MCF 10A (cell line): Measurements from ENCODE around the gene FGF7. TPM values are rescaled to one million over a fixed set of nuclear protein-coding genes. Genes with fewer than 3 reads are reported as not detected.

ENCODE experiments used
- Bru-seq: library from RNA; stranded (reverse); fragments of 400-500 nt; gene quantifications from one replicate; lab custom pipeline; 2021; lab: Mats Ljungman, UMichigan
- BruChase-seq, 2 experiments: library from RNA; stranded (reverse); fragments of 400-500 nt; gene quantifications; one replicate each; lab custom pipeline; 2021; lab: Mats Ljungman, UMichigan
- BruUV-seq: library from RNA; stranded (reverse); fragments of 400-500 nt; replicated peaks from 2 replicates; lab custom pipeline; 2021; lab: Mats Ljungman, UMichigan
- CTCF ChIA-PET: fragments of 300-600 bp; sonication (Branson Sonifier 250); formaldehyde crosslinking; extraction: SDS; loops from one replicate; lab custom pipeline; 2021; ENCODE audit warnings: antibody characterized with exemption, inconsistent platforms; lab: Yijun Ruan, JAX
- POLR2A ChIA-PET: fragments of 300-600, 350-650 bp; sonication (Branson Sonifier 250); formaldehyde crosslinking; extraction: SDS; loops from one replicate; lab custom pipeline; 2020; ENCODE audit warnings: antibody characterized with exemption, inconsistent platforms; lab: Yijun Ruan, JAX
- DNase-seq: peaks from one replicate; pipeline ENCODE4 v3.0.0-alpha.2; 2018; ENCODE audit not compliant: unreplicated experiment
- H3K27ac Mint-ChIP-seq: one replicate; pipeline ENCODE4 v1.8.0; 2022; ENCODE audit warnings: mild to moderate bottlenecking, low read depth, mixed read lengths; ENCODE audit not compliant: unreplicated experiment
- H3K27me3 Mint-ChIP-seq: one replicate; pipeline ENCODE4 v1.8.0; 2022; ENCODE audit warnings: mixed read lengths; ENCODE audit not compliant: insufficient read depth, unreplicated experiment
- H3K36me3 Mint-ChIP-seq: one replicate; pipeline ENCODE4 v1.8.0; 2022; ENCODE audit warnings: mild to moderate bottlenecking, moderate library complexity, mixed read lengths; ENCODE audit not compliant: insufficient read depth, unreplicated experiment
- H3K4me1 Mint-ChIP-seq: one replicate; pipeline ENCODE4 v1.8.0; 2022; ENCODE audit warnings: mixed read lengths; ENCODE audit not compliant: insufficient read depth, unreplicated experiment
- H3K4me3 Mint-ChIP-seq: one replicate; pipeline ENCODE4 v1.8.0; 2022; ENCODE audit warnings: mild to moderate bottlenecking, moderate library complexity, mixed read lengths; ENCODE audit not compliant: unreplicated experiment
- H3K9me3 Mint-ChIP-seq: one replicate; pipeline ENCODE4 v1.8.0; 2022; ENCODE audit warnings: mixed read lengths; ENCODE audit not compliant: unreplicated experiment
- intact Hi-C: fragments of 100-400 bp; cut with micrococcal nuclease; formaldehyde crosslinking; loops from 2 replicates; pipeline ENCODE4 v1.14.1; 2022
- long read RNA-seq: library from polyadenylated mRNA; stranded (forward); transcript quantifications from one replicate; pipeline ENCODE4 v2.0.0, GENCODE V29; 2022
- total RNA-seq: library from RNA; stranded (reverse); gene quantifications from 2 replicates; pipeline ENCODE4 v1.2.3, GENCODE V29; 2022
- TF ChIP-seq, protein P1 (sequence below): fragments of 200-600 bp; IDR thresholded peaks from one replicate; pipeline ENCODE4 v1.8.0; 2022; ENCODE audit warnings: antibody characterized with exemption, mild to moderate bottlenecking; ENCODE audit not compliant: unreplicated experiment

Gene FGF7, protein sequence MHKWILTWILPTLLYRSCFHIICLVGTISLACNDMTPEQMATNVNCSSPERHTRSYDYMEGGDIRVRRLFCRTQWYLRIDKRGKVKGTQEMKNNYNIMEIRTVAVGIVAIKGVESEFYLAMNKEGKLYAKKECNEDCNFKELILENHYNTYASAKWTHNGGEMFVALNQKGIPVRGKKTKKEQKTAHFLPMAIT
- total RNA-seq, result 0.05 and 0.21 TPM in 2 replicates
- Bru-seq, nascent RNA, result percentile 23 among the genes with signal in this experiment
- percentile 40 among the genes with signal in this experiment for BruChase-seq, experiment 1, labeled RNA remaining after a 6-hour chase
- BruChase-seq, experiment 2, labeled RNA remaining after a 2-hour chase, result percentile 41 among the genes with signal in this experiment
- long read RNA-seq, result 0 reads

DNA sequence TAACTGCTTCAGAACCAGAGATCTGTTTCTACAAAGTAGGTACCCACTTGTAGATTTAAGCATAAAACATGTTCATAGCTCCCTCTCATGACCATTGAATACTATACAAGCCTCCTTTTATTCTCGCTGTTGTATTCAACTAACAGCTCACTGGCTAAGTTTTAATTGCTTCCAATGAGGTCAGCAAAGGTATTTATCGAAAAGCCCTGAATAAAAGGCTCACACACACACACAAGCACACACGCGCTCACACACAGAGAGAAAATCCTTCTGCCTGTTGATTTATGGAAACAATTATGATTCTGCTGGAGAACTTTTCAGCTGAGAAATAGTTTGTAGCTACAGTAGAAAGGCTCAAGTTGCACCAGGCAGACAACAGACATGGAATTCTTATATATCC lies at the start of gene FGF7:
TSS of gene FGF7 (plus strand) at position 222 of the 400 bp plus-strand sequence. CDS start 1,056 bp downstream, outside the sequence.
- no peak within 1 kb of the TSS for H3K27ac Mint-ChIP-seq
- no peaks in the 10 kb centered on the region for H3K9me3 Mint-ChIP-seq
- no peaks in the 10 kb centered on the region for H3K36me3 Mint-ChIP-seq
- ChIA-PET CTCF (interaction anchor here (0.6 to 4.0 kb wide), 18 partner anchors 10 to 712 kb away, joined by 3 to 42 read pairs (median 4); no protein-coding TSS in a partner anchor), POLR2A (interaction anchor here (0.5 to 2.3 kb wide), 6 partner anchors 11 to 276 kb away, joined by 3 to 7 read pairs (median 4); partner anchors contain the start of genes COPS2 and GALK2)
- no TSS peak for BruUV-seq
- TF ChIP-seq, protein P1, sequence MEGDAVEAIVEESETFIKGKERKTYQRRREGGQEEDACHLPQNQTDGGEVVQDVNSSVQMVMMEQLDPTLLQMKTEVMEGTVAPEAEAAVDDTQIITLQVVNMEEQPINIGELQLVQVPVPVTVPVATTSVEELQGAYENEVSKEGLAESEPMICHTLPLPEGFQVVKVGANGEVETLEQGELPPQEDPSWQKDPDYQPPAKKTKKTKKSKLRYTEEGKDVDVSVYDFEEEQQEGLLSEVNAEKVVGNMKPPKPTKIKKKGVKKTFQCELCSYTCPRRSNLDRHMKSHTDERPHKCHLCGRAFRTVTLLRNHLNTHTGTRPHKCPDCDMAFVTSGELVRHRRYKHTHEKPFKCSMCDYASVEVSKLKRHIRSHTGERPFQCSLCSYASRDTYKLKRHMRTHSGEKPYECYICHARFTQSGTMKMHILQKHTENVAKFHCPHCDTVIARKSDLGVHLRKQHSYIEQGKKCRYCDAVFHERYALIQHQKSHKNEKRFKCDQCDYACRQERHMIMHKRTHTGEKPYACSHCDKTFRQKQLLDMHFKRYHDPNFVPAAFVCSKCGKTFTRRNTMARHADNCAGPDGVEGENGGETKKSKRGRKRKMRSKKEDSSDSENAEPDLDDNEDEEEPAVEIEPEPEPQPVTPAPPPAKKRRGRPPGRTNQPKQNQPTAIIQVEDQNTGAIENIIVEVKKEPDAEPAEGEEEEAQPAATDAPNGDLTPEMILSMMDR, result no peak
- no peaks in the 10 kb centered on the region for H3K27me3 Mint-ChIP-seq
- no peak for DNase-seq
- intact Hi-C loops, result loop anchor here (5.0 to 10.0 kb wide), 6 partner anchors 199 to 892 kb away; partner anchors contain the start of genes COPS2, DTWD1 and FAM227B
- H3K4me1 Mint-ChIP-seq, result peaks cover 7% of the 10 kb centered on the region
- peak within 1 kb of the TSS; percentile 58 for H3K4me3 Mint-ChIP-seq

DNA sequence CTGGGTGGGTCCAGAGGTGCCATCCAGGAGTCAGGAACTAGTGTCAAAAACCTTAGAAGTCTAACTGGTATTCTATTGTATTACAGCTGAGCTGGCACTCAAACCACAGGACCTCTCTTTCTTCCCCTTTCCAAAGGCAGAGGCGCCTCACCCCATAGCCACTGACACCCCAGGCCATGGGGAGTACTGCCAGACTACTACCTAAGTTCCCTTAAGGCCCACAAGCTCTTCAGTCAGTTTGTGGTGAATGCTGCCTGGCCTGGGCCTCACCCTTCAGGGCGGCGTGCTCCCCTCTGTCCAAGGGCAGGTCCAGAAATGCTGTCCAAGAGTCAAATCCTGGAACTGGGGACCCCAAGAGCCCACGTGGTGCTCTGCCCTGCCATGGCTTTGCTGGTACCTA lies 43.0 kb upstream of the FGF7 start:
- BruUV-seq, result no TSS peak
- ChIA-PET CTCF (interaction anchor here (1.1 kb wide), 1 partner anchor 43 kb away, joined by 3 read pairs; no protein-coding TSS in a partner anchor), POLR2A (no interaction called here)
- H3K36me3 Mint-ChIP-seq, result no peaks in the 10 kb centered on the region
- TF ChIP-seq, protein P1, result no peak
- DNase-seq, result no peak
- no peak overlapping the region for H3K4me3 Mint-ChIP-seq
- no peaks in the 10 kb centered on the region for H3K9me3 Mint-ChIP-seq
- intact Hi-C loops, result loop anchor here (10.0 kb wide), 1 partner anchor 525 kb away; no protein-coding TSS in a partner anchor
- H3K4me1 Mint-ChIP-seq, result peaks cover 6% of the 10 kb centered on the region
- no peaks in the 10 kb centered on the region for H3K27me3 Mint-ChIP-seq
- H3K27ac Mint-ChIP-seq, result no peak overlapping the region

GRCh38 chr15:49380912-49381311 lies 42.1 kb upstream of the FGF7 start:
- H3K4me1 Mint-ChIP-seq, result peaks cover 6% of the 10 kb centered on the region
- H3K27ac Mint-ChIP-seq, result no peak overlapping the region
- no peaks in the 10 kb centered on the region for H3K36me3 Mint-ChIP-seq
- intact Hi-C loops, result no loop called here
- TF ChIP-seq, protein P1, result no peak
- no peaks in the 10 kb centered on the region for H3K9me3 Mint-ChIP-seq
- DNase-seq, result no peak
- no peaks in the 10 kb centered on the region for H3K27me3 Mint-ChIP-seq
- H3K4me3 Mint-ChIP-seq, result no peak overlapping the region
- CTCF ChIA-PET, result interaction anchor here (1.1 kb wide), 1 partner anchor 42 kb away, joined by 3 read pairs; no protein-coding TSS in a partner anchor
- POLR2A ChIA-PET, result no interaction called here
- BruUV-seq, result no TSS peak

DNA sequence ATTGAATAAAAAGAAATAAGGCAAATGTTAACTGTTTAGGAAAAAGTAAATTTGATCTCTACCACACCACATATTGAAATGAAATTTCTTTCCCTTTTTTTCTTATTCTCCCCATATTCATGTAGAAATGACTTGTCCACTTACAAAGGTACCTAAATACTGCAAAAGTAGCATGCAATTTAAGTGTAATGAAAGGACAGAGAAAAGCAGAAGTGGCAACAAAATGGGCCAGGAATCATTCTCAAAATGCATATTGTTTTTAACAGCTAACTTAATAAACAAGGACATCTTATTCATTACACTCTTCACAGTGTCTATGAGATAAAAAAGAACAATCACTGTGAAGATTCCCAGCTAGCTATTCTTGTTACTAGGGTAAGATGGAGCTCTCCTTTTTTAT lies 40.6 kb upstream of the FGF7 start:
- Mint-ChIP-seq H3K9me3 (no peaks in the 10 kb centered on the region), H3K4me3 (no peak overlapping the region), H3K27me3 (no peaks in the 10 kb centered on the region), H3K36me3 (no peaks in the 10 kb centered on the region), H3K4me1 (peaks cover 6% of the 10 kb centered on the region), H3K27ac (no peak overlapping the region)
- no peak for DNase-seq
- ChIA-PET POLR2A (no interaction called here), CTCF (no interaction called here)
- TF ChIP-seq, protein P1, result no peak
- BruUV-seq, result no TSS peak
- intact Hi-C loops, result no loop called here
